ENCODE results near the gene BDKRB1. TPM values are rescaled to one million over a fixed set of nuclear protein-coding genes. Genes with fewer than 3 reads are reported as not detected.
A peak's percentile ranks its signal among the peaks of the same experiment; 100 is the strongest.

The BDKRB1 gene
- total and polyA plus RNA-seq, 9 of the 15 experiments (the other 6 are each of a cell fraction or from before 2014, with no cell fraction given): 0.06 to 0.23 (median 0.09) TPM; not detected in 1

DNA sequence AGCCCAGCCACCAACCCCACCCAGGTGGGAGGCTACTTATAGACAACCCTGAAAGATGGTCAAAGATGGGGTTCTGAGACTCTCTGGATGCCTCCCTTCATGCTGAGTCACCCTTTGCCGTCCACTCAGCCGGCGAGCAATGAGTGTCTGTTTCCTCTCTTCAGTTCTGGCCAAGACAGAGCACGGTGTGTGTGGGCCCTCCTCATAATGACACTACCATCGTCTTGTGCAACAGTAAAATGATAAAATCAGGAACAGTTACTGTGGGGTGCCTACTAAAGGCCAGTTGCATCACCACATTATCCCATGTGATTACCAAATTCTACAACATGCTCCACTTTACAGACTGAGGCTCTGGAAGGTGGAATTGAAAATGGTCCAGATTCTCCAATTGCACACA, 7.0 kb upstream of the BDKRB1 start:
- peak; percentile 77 for ATAC-seq
- H3K9me3 ChIP-seq (replicated peaks; ENCODE audit: control insufficient read depth, insufficient read depth, low read depth, low read length): no peaks in the 10 kb centered on the region
- no peaks in the 10 kb centered on the region for H3K36me3 ChIP-seq (ENCODE audit: control insufficient read depth, insufficient read depth, low read length)
- 0% methylated on average over 5 of the region's 5 CpGs for WGBS (ENCODE audit: insufficient coverage, low coverage, missing lambda C conversion rate)
- H3K9me1 ChIP-seq (ENCODE audit: control insufficient read depth, insufficient read depth, low read length): no peaks in the 10 kb centered on the region
- H3K4me1 ChIP-seq (replicated peaks in 1 of 2; ENCODE audit: control insufficient read depth in 2 of 2, insufficient read depth in 2 of 2, low read length in 2 of 2): peaks cover 0 to 7% of the 10 kb centered on the region in 2 experiments; a peak in 2 of 5 replicates
- no peak overlapping the region for H2AFZ ChIP-seq (ENCODE audit: low read depth, low read length)
- H3K4me3 ChIP-seq: no peak overlapping the region
- ChIA-PET CTCF (ENCODE audit: low intra/inter-chr PET ratio) (no interaction called here), POLR2A (no interaction called here)
- no peaks in the 10 kb centered on the region for H4K20me1 ChIP-seq (replicated peaks; ENCODE audit: control insufficient read depth, insufficient read depth, low read length)
- no peaks in the 10 kb centered on the region for H3K79me2 ChIP-seq (ENCODE audit: control insufficient read depth, insufficient read depth, low read length)
- no peak overlapping the region for H3K9ac ChIP-seq (ENCODE audit: insufficient read depth in 1 of 2, low read depth in 2 of 2, low read length in 2 of 2)
- no peak for FAIRE-seq
- no peak overlapping the region for H3K27ac ChIP-seq (ENCODE audit: extremely low read depth, low read depth, low read length)
- in situ Hi-C loops (cut with MboI): no loop called here
- no TSS peak for BruUV-seq (replicated peaks)
- peaks cover 0 to 9% of the 10 kb centered on the region in 2 experiments; a peak in 1 of 5 replicates for H3K27me3 ChIP-seq (ENCODE audit: control insufficient read depth in 2 of 2, insufficient read depth in 2 of 2, low read length in 2 of 2)
- intact Hi-C loops (cut with micrococcal nuclease): no loop called here
- no peak overlapping the region for H3K4me2 ChIP-seq (ENCODE audit: insufficient read depth, low read length)
- no peak for DNase-seq (ENCODE audit: extremely low read depth in 1 of 4, low spot score in 3 of 4)
- TF ChIP-seq ZFP36 (IDR thresholded peaks at IDR 0.05; ENCODE audit: low read depth, low read length, partially characterized antibody): no peak
- TF ChIP-seq RCOR1 (IDR thresholded peaks at IDR 0.05; ENCODE audit: borderline replicate concordance in 1 of 2, low read depth in 2 of 2, low read length in 2 of 2): 0 out of 4 replicates have a peak, but pooled peaks of 1 of the 2 experiments have one; percentile 8
- no peak for TF ChIP-seq ZZZ3 (IDR thresholded peaks at IDR 0.05)
- 0 out of 2 replicates have a peak, but pooled peaks have one; percentile 17 for TF ChIP-seq MYC (IDR thresholded peaks at IDR 0.05; ENCODE audit: low read depth, low read length)
- no peak for TF ChIP-seq MYC (CRISPR knock-in tag; IDR thresholded peaks at IDR 0.05; ENCODE audit: borderline replicate concordance, low read depth)
- TF ChIP-seq ZMIZ1 (IDR thresholded peaks at IDR 0.05; ENCODE audit: low read depth in 2 of 2, low read length in 2 of 2): no peak
- peak; percentile 91 for TF ChIP-seq CEBPB (tag; IDR thresholded peaks at IDR 0.05)
- TF ChIP-seq NRF1 (conservative IDR thresholded peaks at IDR 0.05 in 1 of 2, IDR thresholded peaks at IDR 0.05 in 1 of 2): no peak
- TF ChIP-seq MAFG (tag; conservative IDR thresholded peaks at IDR 0.05): peak; percentile 84
- peak; percentile 58; the same call in 1 of the 2 replicates for TF ChIP-seq MAFK (IDR thresholded peaks at IDR 0.05; ENCODE audit: low read length)
- TF ChIP-seq, protein P1, sequence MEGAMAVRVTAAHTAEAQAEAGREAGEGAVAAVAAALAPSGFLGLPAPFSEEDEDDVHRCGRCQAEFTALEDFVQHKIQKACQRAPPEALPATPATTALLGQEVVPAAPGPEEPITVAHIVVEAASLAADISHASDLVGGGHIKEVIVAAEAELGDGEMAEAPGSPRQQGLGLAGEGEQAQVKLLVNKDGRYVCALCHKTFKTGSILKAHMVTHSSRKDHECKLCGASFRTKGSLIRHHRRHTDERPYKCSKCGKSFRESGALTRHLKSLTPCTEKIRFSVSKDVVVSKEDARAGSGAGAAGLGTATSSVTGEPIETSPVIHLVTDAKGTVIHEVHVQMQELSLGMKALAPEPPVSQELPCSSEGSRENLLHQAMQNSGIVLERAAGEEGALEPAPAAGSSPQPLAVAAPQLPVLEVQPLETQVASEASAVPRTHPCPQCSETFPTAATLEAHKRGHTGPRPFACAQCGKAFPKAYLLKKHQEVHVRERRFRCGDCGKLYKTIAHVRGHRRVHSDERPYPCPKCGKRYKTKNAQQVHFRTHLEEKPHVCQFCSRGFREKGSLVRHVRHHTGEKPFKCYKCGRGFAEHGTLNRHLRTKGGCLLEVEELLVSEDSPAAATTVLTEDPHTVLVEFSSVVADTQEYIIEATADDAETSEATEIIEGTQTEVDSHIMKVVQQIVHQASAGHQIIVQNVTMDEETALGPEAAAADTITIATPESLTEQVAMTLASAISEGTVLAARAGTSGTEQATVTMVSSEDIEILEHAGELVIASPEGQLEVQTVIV (CRISPR knock-in tag; IDR thresholded peaks at IDR 0.05; ENCODE audit: borderline replicate concordance): no peak
- no peak for TF ChIP-seq FUS (optimal IDR thresholded peaks at IDR 0.05; ENCODE audit: low read depth, low read length)
- TF ChIP-seq ARID1B (IDR thresholded peaks at IDR 0.05): no peak; the same call in 1 of the 2 replicates
- peak; percentile 50 for TF ChIP-seq ZNF316 (IDR thresholded peaks at IDR 0.05)
- TF ChIP-seq EP300 (IDR thresholded peaks at IDR 0.05; ENCODE audit: low read length): peak; percentile 30; the same call in 1 of the 2 replicates
- no peak for TF ChIP-seq ETV1 (tag; conservative IDR thresholded peaks at IDR 0.05; ENCODE audit: low read depth)
- peak; percentile 84 for TF ChIP-seq NFE2 (IDR thresholded peaks at IDR 0.05; ENCODE audit: low read depth)
- no peak for TF ChIP-seq DNMT1 (IDR thresholded peaks at IDR 0.05)
- no peak; the same call in 1 of the 2 replicates for TF ChIP-seq RNF2 (IDR thresholded peaks at IDR 0.05)
- TF ChIP-seq BACH1 (tag; IDR thresholded peaks at IDR 0.05): peak; percentile 78
